Heart left ventricle (tissue), 16 donors: ENCODE measurements around the gene UPK1A. TPM values are rescaled to one million over a fixed set of nuclear protein-coding genes. Genes with fewer than 3 reads are reported as not detected.

Experiments
- ATAC-seq, 4 donors: fragments of 200-7000 bp; cut with Tn5 transposase; one replicate each; pipeline ENCODE4 v1.9.1; 2020 to 2022; ENCODE audit warnings: moderate library complexity in 4 of 4, mild to moderate bottlenecking in 3 of 4, moderate number of reproducible peaks in 1 of 4
- DNase-seq, 5 donors: peaks; one replicate each; pipeline ENCODE4 v3.0.0-alpha.2; 2020
- H3K27ac ChIP-seq, 12 donors: fragments of 200-600 bp; sonication (generic) in 4 of 12; one replicate each; pipeline versions ENCODE4 v1.5.0 to v1.8.0; 2016 to 2022; ENCODE audit warnings: mild to moderate bottlenecking in 2 of 12
- H3K27me3 ChIP-seq, 9 donors: fragments of 200-600 bp; sonication (generic) in 2 of 9; one replicate each; pipeline versions ENCODE4 v1.5.1 to v1.8.0; 2016 to 2022; ENCODE audit warnings: mild to moderate bottlenecking in 3 of 9
- H3K36me3 ChIP-seq, 9 donors: fragments of 200-600 bp; sonication (generic) in 2 of 9; one replicate each; pipeline versions ENCODE4 v1.5.0 to v1.8.0; 2018 to 2022; ENCODE audit warnings: mild to moderate bottlenecking in 2 of 9
- H3K4me1 ChIP-seq, 12 donors: fragments of 200-600 bp; sonication (generic) in 4 of 12; one replicate each; pipeline versions ENCODE4 v1.5.0 to v1.8.0; 2016 to 2022; ENCODE audit warnings: mild to moderate bottlenecking in 3 of 12
- H3K4me3 ChIP-seq, 12 donors: fragments of 200-600 bp; sonication (generic) in 4 of 12; one replicate each; pipeline versions ENCODE4 v1.5.0 to v1.8.0; 2017 to 2022; ENCODE audit warnings: mild to moderate bottlenecking in 9 of 12, moderate library complexity in 4 of 12
- H3K9me3 ChIP-seq, 12 donors: fragments of 200-600 bp; sonication (generic) in 4 of 12; one replicate each; pipeline versions ENCODE4 v1.5.0 to v1.8.0; 2016 to 2022; ENCODE audit warnings: mild to moderate bottlenecking in 1 of 12
- CTCF ChIP-seq, 12 donors: fragments of 200-600 bp; sonication (generic) in 4 of 12; IDR thresholded peaks; one replicate each; pipeline versions ENCODE4 v1.5.0 to v1.8.0; 2018 to 2022; ENCODE audit warnings: antibody characterized with exemption in 12 of 12, mild to moderate bottlenecking in 5 of 12
- POLR2A ChIP-seq, 2 donors: fragments of 450-650 bp; IDR thresholded peaks; one replicate each; pipeline ENCODE4 v1.6.1; 2017; ENCODE audit warnings: antibody characterized with exemption in 2 of 2, mild to moderate bottlenecking in 2 of 2, moderate library complexity in 2 of 2
- WGBS, 4 donors: extraction: QIAGEN DNeasy Blood & Tissue Kit in 2 of 4; methylation state at CpG; one replicate each; pipeline versions ENCODE4 v1.1.5 to v1.1.7; 2013 to 2018; 5-methylcytosine and 5-hydroxymethylcytosine counted together
- intact Hi-C, 10 donors: fragments of 100-400 bp; cut with DNase I; formaldehyde crosslinking; loops; one replicate each; pipeline versions ENCODE4 v1.11.1 to v1.14.2; 2022
- polyA plus RNA-seq, 2 donors: library from polyadenylated mRNA; stranded (reverse); fragments of 200-250 nt; gene quantifications; one replicate each; pipeline ENCODE4 v1.2.3, GENCODE V29; 2013
- total RNA-seq, 9 donors: library from RNA; depleted of rRNA in 2 of 9; stranded (reverse); fragments of >200 nt in 2 of 9; fragmentation: NEBNext Ultra II Directional in 3 of 9; extraction: Animal tissue kit (Norgen Biotek cat#: 25700) in 3 of 9; gene quantifications; one replicate each; pipeline versions ENCODE4 v1.1.0 to v1.2.4, GENCODE V29; 2016 to 2023
- donor health status: ischemic (EF 13 %, LVEDD 7.1; RV severe dilation, severe dysfunction).
- donor health status: healthy with polysubstance abuse.
- donor health status: DM: no; HTN: yes; CAD: no.
- donor health status: DM: no; HTN: no; CAD: no.
- donor health status: ischemic (EF 25% LVEDD 6.9; RV normal size, moderate dysfunction).
- donor health status: ischemic (EF 25% LVEDD 5.7; RV mildly dilated, moderate dysfunction).
- donor health status: healthy.
- donor health status: DM: yes; HTN: yes; CAD: no.
- donor health status: ischemic (EF 35%, LVEDD 5.7; RV mildly dilated, moderate dysfunction).
- donor health status: nonischemic (EF 11% LVEDD 7.7; RV severe dilation, severe dysfunction).
- donor health status: DM: yes; HTN: yes; CAD: no.
- donor health status: PGD.
- donor health status: ischemic (EF 29% LVEDD 5.4; RV normal size, mild dysfunction).
- donor health status: nonischemic (EF 23%, LVEDD 6.1; RV moderate dilation, normal function).

Gene UPK1A
- total and polyA plus RNA-seq, 11 donors, result not detected

DNA sequence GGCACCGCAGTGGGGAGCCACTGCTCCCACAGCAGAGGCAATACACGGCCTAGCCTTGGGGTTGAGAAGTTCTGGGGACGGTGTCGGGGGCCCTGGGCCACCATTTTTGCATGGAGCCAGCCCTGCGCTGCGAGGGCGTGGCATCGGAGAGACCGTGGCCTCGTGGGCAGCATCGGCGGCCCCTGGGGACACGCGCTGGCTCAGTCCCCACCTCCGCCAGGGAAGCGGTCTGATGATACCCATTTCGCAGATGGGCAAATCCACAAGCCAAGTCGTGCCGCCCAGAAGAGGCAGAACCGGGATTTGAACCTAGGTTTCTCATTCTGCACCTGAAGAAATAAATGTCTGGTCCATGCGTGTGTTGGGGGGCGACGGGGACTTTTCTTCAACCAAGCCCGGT lies 1.2 kb upstream of the UPK1A start:
- no peak overlapping the region for H3K27ac ChIP-seq
- no peak for TF ChIP-seq POLR2A (IDR thresholded peaks at IDR 0.05)
- no peak for TF ChIP-seq CTCF (IDR thresholded peaks at IDR 0.05)
- peaks cover 0 to 58% (median 28%) of the 10 kb centered on the region in 9 donors for H3K36me3 ChIP-seq
- no peaks in the 10 kb centered on the region for H3K9me3 ChIP-seq
- no peak overlapping the region for H3K4me3 ChIP-seq
- ATAC-seq (no peak), DNase-seq (no peak)
- H3K4me1 ChIP-seq, result no peaks in the 10 kb centered on the region
- WGBS, 4 donors, result 92 to 97% (median 95%) methylated on average over 9 to 24 of the region's 24 CpGs
- intact Hi-C loops, result no loop called here
- H3K27me3 ChIP-seq, result peaks cover 0 to 5% (median 0%) of the 10 kb centered on the region in 9 donors

DNA sequence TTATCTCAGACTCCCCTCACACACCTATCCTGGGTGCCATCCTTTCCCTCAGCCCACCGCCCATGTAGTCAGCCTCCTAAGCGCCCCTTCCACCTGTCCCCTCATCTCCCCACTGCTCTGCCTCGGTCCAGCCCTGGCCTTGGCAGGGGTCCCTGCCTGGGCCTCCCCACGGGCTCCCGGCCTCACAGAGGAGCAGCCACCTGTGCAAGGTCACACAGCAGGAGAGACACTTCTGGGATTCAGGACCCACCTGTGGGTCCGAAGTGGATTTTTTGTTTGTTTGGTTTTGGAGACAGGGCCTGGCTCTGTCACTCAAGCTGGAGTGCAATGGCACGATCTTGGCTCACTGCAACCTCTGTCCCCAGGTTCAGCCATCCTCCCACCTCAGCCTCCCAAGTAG lies 713 bp upstream of the UPK1A start:
- Histone ChIP-seq H3K27ac (no peak overlapping the region), H3K4me3 (no peak overlapping the region), H3K9me3 (no peaks in the 10 kb centered on the region), H3K36me3 (peaks cover 0 to 53% (median 24%) of the 10 kb centered on the region in 9 donors), H3K4me1 (no peaks in the 10 kb centered on the region), H3K27me3 (peaks cover 0 to 5% (median 0%) of the 10 kb centered on the region in 9 donors)
- DNase-seq, result no peak
- WGBS, 4 donors, result 74 to 92% (median 88%) methylated on average over 7 of the region's 7 CpGs
- peak in 1 of 4 donors; percentile 16 for ATAC-seq
- no peak for TF ChIP-seq POLR2A (IDR thresholded peaks at IDR 0.05)
- TF ChIP-seq CTCF (IDR thresholded peaks at IDR 0.05), result no peak
- intact Hi-C loops, result no loop called here

DNA sequence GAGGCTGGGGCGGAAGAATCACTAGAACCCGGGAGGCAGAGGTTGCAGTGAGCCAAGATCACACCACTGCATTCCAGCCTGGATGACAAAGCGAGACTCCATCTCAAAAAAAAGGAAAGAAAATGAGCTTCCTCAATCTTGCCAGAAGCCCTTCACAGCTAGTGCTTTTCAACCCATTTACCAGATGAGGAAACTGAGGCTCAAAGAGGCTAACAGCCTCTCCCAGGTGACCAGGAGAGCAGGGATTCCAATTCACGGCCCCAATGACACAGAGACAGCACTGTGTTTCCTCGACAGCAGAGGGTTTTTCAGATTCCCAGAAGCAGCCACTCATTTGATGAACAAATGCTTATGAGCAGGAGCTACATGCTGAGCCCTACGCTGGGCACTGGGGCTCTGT lies 3.2 kb downstream of the UPK1A start:
- peaks cover 0 to 8% (median 0%) of the 10 kb centered on the region in 12 donors for H3K4me1 ChIP-seq
- 76 to 82% (median 79%) methylated on average over 6 of the region's 6 CpGs for WGBS, 4 donors
- DNase-seq (no peak), ATAC-seq (no peak)
- H3K9me3 ChIP-seq, result no peaks in the 10 kb centered on the region
- H3K27me3 ChIP-seq, result peaks cover 3 to 32% (median 28%) of the 10 kb centered on the region in 9 donors
- no peak for TF ChIP-seq POLR2A (IDR thresholded peaks at IDR 0.05)
- no peak for TF ChIP-seq CTCF (IDR thresholded peaks at IDR 0.05)
- intact Hi-C loops, result no loop called here
- H3K36me3 ChIP-seq, result peaks cover 0 to 14% (median 0%) of the 10 kb centered on the region in 9 donors
- H3K27ac ChIP-seq, result no peak overlapping the region
- no peak overlapping the region for H3K4me3 ChIP-seq

GRCh38 chr19:35669974-35670373 lies 3.7 kb downstream of the UPK1A start:
- ATAC-seq, result no peak
- no peak for TF ChIP-seq POLR2A (IDR thresholded peaks at IDR 0.05)
- TF ChIP-seq CTCF (IDR thresholded peaks at IDR 0.05), result no peak
- WGBS, 4 donors, result 63 to 70% (median 65%) methylated on average over 4 of the region's 4 CpGs

More at GRCh38 chr19:35669974-35670373, 3.7 kb downstream of the UPK1A start:
- Histone ChIP-seq H3K4me3 (no peak overlapping the region), H3K4me1 (peaks cover 0 to 8% (median 0%) of the 10 kb centered on the region in 12 donors), H3K36me3 (peaks cover 0 to 11% (median 0%) of the 10 kb centered on the region in 9 donors), H3K27ac (no peak overlapping the region), H3K9me3 (no peaks in the 10 kb centered on the region), H3K27me3 (peaks cover 3 to 36% (median 28%) of the 10 kb centered on the region in 9 donors)
- no peak for DNase-seq
- intact Hi-C loops, result no loop called here
